AG20443 (cell line): Measurements from ENCODE around the gene SEMA6A.
"Not testable (repeated sequence)": the region's sequence is repeated elsewhere in the genome, so short reads cannot be mapped to it uniquely, and the experiment has no call there.

Source experiments
- DNase-seq: peaks from one replicate; pipeline ENCODE4 v3.0.0; 2012; ENCODE audit warnings: low spot score, mixed read lengths

SEMA6A gene

DNA sequence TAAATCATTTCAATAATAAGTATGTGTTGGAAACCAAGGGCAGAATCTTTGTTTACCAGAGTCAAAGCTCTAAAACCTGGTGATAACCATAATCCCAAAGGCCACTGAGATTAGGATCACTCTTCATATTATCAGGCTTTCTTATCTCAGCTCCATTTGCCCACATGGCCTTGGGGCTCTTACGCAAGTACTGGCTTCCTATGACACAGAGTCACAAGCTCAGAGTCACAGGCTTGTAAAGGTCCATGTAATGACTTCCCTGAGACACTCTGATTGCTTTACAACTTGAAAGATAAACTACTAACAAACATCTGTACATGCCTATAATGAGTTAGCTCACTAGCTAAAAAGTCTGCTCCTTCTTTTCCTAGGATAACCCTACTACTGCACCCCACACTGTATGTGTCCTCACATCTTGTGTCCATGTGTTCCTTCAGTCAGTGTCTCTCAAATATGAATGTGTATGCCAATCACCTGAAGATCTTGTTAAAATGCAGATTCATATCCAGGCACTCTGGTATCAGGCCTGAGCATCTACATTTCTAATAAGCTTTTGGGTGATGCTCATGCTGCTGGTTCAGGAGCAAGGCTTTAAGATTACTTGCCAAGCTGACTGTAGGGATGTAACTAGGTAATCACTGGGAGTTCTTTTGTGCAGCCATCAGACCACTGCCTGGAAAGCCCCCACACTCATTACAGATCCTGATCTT, 28.4 kb downstream of the SEMA6A start:
- no peak for DNase-seq

DNA sequence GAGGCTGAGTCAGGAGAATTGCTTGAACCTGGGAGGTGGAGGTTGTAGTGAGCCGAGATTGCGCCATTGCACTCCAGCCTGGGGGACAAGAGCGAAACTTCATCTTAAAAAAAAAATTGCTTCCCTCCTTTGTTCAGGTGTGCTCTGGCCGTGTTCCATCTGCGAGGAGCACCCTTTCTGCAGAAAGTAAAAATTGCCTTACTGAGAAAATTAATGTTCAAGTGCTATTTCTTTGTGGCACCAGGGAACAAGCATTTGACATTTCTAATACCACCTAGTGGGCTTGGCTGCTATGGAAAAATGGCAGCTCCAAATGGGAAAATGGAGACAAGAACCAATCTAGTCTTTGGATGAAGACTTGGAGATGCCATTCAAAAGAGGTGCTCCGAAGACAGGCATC, 29.2 kb downstream of the SEMA6A start:
- not testable (repeated sequence) for DNase-seq

DNA sequence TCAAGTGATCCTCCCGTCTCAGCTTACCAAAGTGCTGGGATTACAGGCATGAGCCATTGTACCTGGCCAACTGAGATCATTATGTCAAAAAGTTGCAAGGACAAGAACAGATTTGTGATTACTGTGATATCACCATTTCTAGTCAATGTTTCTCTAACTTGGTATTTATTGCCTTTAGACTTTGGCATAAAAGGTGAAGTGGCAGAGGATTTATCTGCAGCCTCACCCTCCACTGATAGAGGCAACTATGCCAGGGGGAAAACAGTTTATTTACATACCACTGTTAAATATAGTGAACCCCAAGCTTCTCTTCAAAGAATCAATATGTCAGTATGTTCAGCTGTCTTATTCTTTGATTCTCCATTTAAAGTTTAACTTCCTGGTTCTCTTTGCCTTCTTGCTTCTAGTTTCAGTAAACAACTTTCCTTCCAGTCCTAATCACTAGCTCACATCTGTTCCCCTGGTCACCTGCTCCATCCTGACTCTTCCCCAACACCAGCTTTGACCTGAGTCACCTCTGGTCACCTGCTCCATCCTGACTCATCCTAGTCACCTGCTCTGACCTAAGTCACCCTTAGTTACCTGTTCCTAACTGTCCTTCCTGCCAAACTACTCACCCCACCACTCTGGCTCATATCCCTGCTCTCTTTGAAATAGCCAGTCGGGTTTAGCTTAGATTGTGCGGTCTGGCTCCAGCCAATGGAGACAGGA, 29.9 kb downstream of the SEMA6A start:
- DNase-seq: no peak

DNA sequence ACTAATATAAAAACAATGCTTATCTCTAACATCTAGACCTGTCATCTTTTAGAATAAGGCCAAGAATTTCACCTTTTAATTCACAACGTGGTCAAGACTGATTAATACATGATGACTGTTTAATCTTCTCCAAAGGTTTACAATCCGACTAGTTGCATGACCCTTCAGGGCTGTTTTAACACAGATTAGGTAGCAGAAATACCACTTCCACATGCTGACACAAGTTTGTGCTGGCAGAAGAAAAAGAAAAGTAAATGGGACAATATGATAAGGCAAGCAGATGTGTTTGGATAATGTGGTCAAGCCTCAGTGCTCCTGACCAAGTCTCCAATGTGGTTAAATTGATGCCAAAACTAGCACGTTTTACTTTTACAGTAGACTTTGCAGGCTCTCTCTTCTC, 31.1 kb downstream of the SEMA6A start:
- DNase-seq: no peak

DNA sequence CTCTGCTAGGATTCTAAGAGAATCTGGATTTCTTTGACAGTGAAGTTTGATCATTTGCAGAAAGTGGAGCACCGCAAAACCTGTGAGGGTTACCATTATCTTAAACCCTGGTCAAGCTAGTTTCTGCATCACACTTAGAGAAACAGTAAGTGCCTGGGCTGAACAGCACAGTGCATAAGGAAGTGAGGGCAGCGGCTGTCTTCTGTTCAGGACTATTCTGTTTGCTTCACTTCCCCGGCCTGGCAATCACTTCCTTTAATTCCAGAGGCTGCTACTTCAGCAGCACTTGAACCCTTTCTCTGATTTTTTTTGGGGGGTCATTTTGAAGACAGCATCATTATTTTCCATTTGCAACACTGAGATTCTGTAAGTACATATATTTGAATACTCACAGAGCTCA, 32.0 kb downstream of the SEMA6A start:
- DNase-seq: no peak

DNA sequence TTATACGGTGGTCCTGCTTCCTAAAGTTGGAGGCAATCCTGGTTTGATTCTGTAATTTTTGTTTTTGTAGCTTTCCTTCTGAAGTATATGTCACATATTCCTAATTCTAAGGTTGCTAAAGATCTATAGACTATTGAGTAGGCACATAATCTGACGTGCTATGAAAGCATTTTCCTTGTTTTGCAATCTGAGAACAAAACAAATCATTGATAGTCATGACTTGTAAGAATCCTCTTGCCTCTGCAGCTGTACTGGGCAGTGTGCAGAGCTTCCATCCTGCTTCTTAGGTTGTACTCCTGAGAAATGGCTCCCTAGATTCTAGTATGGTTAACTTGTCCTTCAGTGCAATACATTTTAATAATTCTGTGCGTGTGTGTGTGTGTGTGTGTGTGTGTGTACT, 35.4 kb downstream of the SEMA6A start:
- no peak for DNase-seq

DNA sequence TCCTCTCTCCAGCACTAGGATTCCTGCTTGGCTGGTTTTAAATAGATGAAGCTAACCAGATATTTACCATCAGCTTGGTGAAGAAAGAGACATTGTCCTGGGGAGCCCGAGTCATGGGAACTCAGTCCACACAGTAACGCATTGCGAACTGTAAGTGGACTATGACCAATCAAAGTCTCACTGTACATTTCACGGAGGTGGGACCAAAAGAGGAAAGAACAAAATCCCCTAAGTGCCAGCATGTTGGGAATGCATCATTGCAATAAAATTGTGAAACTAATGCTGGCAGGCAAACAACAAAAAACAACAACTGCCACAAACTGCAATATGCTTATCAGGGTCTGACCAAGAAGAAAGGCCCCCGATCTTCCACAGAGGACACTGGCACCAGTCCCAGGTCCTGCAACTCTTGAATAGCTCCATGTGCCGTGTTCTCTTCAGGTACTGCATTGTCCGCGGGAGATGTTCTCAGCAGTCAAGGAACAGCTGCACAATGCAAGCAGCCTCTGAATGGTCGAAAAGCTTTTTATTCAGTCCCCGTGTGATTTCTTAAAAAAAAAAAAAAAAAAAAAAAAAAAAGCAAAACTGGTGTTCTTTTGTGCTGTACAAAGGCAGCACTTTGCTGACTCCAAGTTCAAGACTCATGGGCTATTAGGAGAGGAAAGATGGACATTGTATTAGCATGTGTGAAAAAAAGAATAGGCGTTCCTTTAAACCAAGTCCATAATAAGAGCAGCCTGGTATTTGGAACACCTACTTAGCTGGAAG, 38.1 kb downstream of the SEMA6A start:
- DNase-seq: no peak

DNA sequence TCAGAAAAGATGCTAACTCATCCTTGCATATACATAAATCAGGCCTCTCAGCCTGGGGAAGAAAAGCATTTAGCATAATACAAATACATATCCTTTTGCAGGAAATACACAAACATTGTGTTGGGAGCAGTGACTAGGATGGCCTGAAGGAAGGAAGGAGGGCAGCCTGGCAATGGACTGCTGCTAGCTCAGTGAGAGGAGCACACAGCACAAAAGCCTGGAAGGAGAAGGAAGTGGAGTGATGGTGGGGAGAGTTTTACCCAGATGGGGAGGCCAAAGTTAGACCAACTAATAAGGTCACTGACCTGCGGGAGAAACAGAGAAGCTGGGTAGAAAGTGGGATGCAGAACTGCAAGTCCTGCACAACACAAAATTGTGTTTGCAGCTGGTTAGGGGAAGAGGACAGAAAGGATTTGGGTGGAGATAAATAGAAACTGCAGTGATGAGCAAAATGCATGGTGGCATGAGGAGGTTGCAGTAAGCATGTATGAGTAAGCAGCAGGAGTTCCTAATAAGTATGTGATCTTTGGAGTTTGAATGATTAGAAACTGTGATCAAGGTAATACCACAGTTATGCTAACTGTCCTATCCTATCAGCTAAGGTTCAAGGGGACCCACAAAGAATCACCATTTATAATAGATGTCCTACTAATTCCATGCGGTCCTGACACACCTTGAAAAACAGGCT, 39.5 kb downstream of the SEMA6A start:
- no peak for DNase-seq

DNA sequence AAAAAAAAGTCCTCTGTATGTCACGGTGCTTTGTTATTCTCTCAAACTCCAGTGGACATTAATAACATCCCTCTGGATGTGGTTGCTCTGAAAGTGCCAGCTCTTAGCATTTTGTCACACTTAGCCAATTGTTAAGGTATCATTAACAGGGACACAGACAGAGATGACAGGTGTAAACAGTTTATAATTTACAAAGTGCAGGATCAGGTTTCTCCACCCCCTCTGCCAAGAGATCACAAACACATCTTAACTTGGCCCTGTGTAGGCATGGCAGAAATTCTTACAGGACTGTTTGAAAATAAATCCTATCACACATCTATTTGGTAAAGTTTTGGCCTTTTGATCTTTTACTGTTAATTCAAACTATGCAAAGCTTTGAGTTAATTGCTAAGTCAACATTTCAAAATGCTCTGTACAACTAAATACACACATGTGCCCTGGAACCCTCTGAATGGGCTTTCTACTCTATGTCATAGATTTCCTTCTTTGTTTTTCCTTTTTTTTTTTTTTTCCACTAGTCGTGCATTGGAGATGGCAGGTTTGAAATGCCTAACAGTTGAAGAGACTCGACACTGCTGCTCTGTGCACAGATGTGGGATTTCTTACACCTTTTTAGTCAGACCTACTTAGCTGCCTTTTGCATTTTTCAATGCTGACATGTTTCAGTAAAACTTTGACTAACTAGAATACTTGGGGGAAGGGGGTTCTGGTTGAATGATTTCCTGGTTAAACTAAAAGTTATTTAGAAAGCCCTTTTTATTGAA, 41.7 kb downstream of the SEMA6A start:
- no peak for DNase-seq

DNA sequence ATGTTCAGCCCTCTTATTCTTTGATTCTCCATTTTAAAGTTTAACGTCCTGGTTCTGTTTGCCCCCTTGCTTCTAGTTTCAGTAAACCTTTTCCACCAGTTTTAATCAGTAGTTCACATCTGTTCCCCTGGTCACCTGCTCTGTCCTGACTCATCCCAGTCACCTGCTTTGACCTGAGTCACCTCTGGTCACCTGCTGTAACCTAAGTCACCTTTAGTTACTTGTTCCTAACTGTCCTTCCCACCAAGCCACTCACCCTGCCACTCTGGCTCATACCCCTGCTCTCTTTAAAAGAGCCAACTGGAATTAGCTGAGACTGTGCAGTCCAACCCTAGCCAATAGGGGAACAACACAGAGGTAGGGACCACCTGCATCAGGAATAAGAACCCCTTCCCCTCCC, 43.0 kb downstream of the SEMA6A start:
- DNase-seq: no peak

DNA sequence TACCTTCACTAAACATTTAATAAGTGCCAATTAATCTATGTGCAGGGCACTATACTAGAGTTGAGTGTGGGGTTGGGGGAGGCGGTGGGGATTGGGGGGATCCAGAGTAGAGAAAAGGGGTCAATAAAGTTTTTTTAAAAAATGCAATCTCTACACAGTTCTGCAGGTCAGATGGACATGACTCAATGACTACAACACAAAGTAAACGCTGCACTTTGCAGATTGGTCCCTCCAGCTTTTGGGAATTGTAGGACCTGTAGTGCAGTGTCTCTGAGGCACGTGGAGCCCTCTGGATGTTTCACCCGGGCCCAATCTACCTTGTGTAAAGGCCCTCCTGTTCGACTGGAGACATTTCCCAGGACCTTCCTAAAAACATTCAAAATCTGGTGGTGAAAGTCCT, 43.5 kb downstream of the SEMA6A start:
- no peak for DNase-seq

DNA sequence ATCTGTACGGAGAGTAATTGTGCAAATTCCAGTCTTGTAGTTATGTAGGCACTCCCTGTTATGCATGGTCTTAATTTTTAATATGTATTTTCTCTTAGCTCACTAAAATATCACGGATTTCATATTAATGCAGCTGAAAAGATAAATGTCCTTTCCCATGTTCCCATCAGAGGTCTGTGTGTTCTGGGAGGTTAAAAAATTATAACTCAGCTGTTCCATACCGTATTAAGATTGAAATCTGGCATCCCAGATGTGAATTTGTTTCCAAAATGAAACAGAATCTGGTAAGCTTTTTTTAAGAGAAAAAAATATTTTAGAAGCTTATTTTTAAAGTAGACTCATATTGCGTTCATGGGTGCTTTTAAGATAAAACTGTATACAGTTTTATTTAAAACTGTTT, 44.3 kb downstream of the SEMA6A start:
- DNase-seq: no peak

DNA sequence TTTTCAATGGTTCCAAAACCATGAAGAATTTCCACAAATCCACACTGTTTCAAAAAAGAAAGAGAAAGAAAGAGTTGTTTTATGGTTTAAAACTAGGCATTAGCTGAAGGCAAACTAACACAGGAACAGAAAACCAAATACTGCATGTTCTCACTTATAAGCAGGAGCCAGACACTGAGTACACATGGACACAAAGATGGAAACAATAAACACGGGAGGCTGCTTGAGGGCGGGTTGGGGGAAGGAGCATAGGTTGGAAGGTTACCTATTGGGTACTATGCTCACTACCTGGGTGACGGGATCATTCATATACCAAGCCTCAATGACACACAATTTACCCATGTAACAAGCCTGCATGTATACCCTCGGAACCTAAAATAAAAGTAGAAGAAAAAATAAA, 45.0 kb downstream of the SEMA6A start:
- DNase-seq: no peak

DNA sequence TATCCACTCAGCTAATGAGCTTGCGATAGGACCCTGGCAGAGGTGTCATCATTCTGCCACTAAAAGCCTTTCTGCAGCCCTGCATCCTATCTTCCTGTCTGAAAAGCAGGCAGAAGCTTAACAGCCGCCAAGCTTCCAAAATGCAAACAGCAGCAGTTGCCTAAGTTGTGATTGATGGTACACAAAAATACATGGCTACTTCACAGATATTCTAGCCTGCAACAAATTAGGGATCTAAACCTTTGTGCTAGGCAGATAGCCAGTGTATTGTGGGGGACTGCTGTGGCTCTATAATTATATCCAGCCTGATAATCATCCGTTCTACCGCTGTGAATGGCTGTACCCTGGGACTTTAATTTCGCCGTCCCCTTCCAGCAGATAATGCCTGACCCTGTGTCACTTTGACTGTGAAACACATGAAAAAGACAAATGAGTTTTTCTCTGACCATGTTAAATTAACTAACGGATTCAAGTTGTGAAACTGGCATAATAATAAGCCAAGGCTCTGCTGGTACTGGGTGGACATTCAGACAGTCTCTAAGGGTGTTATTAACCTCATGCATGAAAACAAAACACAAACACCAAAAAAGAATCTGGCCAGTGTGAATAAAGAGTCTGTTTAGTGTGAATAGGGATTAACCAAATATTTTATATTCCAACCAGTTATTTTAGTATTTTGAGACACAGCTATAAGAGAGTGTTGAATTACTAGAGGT, 45.9 kb downstream of the SEMA6A start:
- DNase-seq: no peak

DNA sequence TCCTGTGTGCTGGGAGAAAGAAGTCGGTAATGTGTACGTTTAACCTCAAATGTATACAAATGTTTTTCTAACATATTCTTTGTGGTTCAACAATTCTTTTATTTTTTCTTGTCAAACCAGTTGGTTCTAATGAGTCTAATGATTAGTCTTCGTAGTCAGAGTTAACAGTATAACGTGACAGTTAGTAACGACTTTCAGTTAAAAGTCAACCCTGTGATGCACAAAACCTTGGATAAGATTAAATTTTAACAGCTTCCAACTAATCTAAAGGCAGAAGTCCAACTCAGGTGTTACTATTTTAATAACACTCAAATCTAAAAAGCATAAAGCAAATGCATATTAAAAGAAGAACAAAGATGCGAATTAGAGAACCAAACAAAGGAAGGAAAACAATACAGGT, 47.0 kb downstream of the SEMA6A start:
- DNase-seq: no peak

DNA sequence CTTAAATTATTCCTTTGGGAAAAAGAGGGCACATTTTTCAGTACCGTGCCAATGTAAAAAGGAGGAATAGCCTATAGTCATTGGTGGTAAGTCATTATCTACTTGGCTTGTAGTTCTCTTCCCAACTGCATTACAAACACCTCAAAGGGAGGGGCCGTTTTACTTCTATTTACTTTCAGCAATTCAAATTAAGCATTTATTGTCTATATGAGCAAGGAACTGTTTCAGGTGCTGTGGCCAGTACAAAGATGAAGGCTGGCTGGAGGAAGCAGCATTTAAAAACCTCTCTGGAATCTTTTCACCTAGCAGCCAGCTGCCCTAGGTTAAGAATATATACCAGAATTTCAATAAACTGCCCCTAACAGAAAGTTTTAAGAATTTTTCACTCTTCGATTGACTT, 48.9 kb downstream of the SEMA6A start:
- DNase-seq: no peak

DNA sequence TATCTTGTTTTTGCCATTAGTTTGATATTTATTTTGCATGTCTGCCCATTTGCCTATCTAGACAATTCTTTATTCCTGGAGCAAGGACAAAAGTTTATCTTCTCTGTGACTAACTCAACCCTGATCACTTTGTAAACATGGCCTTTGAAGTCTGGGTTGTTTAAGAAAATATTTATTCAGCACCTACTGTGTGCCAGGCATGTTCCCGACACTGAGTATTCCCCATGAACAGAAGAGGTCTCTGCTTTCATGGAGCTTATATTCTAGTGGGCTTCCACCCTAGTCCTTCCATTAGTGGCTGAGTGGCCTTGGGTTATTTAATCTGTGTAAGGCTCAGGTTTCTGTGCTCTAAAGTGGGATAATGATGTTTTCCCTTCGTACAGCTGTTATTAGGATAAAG, 49.7 kb downstream of the SEMA6A start:
- DNase-seq: no peak

DNA sequence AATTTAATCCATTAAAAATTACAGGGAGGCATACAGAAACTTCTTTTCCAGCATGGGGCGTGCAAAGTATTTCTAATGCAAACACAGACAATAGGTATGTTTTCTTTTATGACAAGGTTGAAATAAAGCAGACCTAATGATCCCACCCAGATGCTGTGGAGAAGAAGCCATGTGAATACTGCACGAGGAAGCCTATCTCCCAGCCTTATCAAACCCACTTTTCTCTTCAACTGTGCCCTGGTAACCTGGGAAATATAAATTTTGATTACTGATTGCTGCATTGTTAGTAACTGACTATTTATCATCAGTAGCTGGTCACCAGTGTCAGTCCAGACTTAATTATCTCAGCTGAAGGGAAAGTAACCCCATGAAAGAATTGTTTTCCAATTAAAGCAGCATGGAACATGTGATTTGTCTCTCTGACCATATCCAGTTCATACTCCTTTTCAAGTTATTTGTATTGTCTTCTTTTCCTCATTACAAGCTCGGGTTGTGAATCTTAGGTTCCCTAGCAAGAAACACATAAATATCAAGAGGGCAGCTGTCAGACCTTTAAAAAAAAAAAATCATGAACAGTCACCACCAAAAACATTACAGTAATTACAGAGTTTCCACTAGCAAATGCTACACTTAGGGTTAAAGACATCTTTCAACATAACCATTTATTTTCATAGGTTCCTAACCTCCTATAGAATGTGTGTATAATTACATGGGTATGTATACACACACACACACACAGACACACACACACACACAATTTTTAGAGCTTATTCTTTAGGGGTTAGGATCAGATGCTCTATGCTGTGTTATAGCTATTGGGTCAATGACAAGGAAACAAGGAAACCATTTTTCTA, 50.3 kb downstream of the SEMA6A start:
- no peak for DNase-seq

DNA sequence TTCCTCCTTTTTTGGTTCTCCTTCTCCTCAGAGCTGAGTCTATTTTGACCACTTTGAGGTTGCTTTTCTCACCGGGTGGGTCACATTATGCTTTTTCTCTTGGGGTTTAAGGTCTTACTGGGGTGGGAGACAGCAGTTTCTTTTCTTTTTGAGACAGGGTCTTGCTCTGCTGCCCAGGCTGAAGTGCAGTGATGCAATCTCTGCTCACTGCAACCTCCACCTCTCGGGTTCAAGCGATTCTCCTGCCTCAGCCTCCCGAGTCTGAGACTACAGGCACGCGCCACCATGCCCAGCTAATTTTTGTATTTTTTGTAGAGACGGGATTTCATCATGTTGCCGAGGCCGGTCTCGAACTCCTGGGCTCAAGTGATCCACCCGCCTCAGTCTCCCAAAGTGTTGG, 51.4 kb downstream of the SEMA6A start:
- not testable (repeated sequence) for DNase-seq
